Heart left ventricle (tissue), 13 donors: ENCODE measurements around the gene EXOC4.

ENCODE experiments used
- CTCF ChIP-seq, 12 donors: fragments of 200-600 bp; sonication (generic) in 4 of 12; IDR thresholded peaks; one replicate each; pipeline versions ENCODE4 v1.5.0 to v1.8.0; 2018 to 2022; ENCODE audit warnings: antibody characterized with exemption in 12 of 12, mild to moderate bottlenecking in 5 of 12
- POLR2A ChIP-seq, 2 donors: fragments of 450-650 bp; IDR thresholded peaks; one replicate each; pipeline ENCODE4 v1.6.1; 2017; ENCODE audit warnings: antibody characterized with exemption in 2 of 2, mild to moderate bottlenecking in 2 of 2, moderate library complexity in 2 of 2
- donor health status: ischemic (EF 13 %, LVEDD 7.1; RV severe dilation, severe dysfunction).
- donor health status: DM: no; HTN: yes; CAD: no.
- donor health status: DM: no; HTN: no; CAD: no.
- donor health status: ischemic (EF 25% LVEDD 6.9; RV normal size, moderate dysfunction).
- donor health status: ischemic (EF 25% LVEDD 5.7; RV mildly dilated, moderate dysfunction).
- donor health status: ischemic (EF 35%, LVEDD 5.7; RV mildly dilated, moderate dysfunction).
- donor health status: nonischemic (EF 11% LVEDD 7.7; RV severe dilation, severe dysfunction).
- donor health status: DM: yes; HTN: yes; CAD: no.
- donor health status: PGD.
- donor health status: ischemic (EF 29% LVEDD 5.4; RV normal size, mild dysfunction).
- donor health status: nonischemic (EF 23%, LVEDD 6.1; RV moderate dilation, normal function).

DNA sequence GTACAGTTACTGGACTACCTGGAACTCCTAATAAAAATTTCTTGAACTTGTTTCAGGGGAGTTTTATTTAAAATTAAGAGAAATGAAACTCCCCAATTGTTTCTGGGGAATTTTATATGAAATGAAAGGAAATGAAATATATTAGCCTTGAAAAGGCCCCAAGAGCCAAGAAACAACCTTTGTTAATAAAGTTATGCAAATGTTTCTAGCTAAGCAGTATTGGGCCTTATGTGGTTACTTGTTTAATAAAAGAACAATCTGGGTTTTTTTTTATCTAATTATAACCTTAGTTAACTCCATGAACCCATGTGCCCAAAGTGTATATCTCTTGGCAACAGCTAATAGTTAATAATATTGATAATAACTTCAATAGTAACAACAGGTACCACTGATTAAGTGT lies 222.8 kb downstream of the EXOC4 start:
- no peak for TF ChIP-seq CTCF (IDR thresholded peaks at IDR 0.05)
- no peak for TF ChIP-seq POLR2A (IDR thresholded peaks at IDR 0.05)
